Measurements from ENCODE around the gene SMIM36. TPM values are rescaled to one million over a fixed set of nuclear protein-coding genes. Genes with fewer than 3 reads are reported as not detected.

SMIM36 gene
- total and polyA plus RNA-seq, 2 experiments from 2014 or later: not detected

DNA sequence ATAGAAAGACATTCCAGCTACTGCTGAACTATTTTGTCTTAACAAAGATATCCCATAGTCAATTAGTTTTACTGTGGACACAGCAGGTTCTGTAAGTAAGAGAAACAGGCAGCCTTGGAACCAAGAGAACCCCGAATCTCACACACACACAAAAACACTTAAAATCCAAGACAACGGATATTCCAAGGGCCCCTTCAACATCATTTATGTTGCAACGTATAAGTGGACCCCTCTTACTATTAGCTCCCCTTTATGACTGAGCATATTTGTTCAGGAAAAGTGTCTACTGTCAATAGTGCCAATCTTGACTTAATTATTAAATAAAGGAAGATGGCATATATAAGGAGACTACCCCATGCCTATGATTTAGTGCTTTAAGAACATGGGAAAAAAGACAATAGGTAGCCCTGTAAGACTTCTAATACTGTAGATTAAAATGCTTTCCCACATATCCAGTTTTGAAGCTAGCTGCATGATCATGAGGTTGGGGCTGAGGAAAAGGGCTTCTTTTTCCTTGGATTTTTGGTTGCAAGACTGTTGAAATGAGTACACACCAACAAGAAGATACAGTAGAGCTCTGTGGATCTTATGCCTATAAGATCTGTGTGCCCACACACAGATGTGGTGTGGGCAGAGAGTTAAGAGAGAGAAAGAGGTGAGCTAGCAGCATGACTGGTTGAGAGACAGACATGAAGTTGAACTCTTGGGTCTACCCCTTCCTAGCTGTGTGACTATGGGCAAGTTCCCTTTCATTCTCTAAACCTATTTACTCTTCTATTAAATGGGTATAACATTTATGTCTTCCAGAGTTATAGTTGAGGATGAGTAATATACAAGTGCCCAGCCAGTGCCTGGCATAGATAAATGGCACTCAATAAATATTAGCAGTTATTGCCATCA lies 92.6 kb downstream of the SMIM36 start (continued):
- TF ChIP-seq, protein P1, sequence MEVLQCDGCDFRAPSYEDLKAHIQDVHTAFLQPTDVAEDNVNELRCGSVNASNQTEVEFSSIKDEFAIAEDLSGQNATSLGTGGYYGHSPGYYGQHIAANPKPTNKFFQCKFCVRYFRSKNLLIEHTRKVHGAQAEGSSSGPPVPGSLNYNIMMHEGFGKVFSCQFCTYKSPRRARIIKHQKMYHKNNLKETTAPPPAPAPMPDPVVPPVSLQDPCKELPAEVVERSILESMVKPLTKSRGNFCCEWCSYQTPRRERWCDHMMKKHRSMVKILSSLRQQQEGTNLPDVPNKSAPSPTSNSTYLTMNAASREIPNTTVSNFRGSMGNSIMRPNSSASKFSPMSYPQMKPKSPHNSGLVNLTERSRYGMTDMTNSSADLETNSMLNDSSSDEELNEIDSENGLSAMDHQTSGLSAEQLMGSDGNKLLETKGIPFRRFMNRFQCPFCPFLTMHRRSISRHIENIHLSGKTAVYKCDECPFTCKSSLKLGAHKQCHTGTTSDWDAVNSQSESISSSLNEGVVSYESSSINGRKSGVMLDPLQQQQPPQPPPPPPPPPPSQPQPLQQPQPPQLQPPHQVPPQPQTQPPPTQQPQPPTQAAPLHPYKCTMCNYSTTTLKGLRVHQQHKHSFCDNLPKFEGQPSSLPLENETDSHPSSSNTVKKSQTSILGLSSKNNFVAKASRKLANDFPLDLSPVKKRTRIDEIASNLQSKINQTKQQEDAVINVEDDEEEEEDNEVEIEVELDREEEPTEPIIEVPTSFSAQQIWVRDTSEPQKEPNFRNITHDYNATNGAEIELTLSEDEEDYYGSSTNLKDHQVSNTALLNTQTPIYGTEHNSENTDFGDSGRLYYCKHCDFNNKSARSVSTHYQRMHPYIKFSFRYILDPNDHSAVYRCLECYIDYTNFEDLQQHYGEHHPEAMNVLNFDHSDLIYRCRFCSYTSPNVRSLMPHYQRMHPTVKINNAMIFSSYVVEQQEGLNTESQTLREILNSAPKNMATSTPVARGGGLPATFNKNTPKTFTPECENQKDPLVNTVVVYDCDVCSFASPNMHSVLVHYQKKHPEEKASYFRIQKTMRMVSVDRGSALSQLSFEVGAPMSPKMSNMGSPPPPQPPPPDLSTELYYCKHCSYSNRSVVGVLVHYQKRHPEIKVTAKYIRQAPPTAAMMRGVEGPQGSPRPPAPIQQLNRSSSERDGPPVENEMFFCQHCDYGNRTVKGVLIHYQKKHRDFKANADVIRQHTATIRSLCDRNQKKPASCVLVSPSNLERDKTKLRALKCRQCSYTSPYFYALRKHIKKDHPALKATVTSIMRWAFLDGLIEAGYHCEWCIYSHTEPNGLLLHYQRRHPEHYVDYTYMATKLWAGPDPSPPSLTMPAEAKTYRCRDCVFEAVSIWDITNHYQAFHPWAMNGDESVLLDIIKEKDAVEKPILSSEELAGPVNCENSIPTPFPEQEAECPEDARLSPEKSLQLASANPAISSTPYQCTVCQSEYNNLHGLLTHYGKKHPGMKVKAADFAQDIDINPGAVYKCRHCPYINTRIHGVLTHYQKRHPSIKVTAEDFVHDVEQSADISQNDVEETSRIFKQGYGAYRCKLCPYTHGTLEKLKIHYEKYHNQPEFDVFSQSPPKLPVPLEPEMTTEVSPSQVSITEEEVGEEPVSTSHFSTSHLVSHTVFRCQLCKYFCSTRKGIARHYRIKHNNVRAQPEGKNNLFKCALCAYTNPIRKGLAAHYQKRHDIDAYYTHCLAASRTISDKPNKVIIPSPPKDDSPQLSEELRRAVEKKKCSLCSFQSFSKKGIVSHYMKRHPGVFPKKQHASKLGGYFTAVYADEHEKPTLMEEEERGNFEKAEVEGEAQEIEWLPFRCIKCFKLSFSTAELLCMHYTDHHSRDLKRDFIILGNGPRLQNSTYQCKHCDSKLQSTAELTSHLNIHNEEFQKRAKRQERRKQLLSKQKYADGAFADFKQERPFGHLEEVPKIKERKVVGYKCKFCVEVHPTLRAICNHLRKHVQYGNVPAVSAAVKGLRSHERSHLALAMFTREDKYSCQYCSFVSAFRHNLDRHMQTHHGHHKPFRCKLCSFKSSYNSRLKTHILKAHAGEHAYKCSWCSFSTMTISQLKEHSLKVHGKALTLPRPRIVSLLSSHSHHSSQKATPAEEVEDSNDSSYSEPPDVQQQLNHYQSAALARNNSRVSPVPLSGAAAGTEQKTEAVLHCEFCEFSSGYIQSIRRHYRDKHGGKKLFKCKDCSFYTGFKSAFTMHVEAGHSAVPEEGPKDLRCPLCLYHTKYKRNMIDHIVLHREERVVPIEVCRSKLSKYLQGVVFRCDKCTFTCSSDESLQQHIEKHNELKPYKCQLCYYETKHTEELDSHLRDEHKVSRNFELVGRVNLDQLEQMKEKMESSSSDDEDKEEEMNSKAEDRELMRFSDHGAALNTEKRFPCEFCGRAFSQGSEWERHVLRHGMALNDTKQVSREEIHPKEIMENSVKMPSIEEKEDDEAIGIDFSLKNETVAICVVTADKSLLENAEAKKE (CRISPR knock-in tag; IDR thresholded peaks at IDR 0.05): no peak
- TF ChIP-seq, protein P2, sequence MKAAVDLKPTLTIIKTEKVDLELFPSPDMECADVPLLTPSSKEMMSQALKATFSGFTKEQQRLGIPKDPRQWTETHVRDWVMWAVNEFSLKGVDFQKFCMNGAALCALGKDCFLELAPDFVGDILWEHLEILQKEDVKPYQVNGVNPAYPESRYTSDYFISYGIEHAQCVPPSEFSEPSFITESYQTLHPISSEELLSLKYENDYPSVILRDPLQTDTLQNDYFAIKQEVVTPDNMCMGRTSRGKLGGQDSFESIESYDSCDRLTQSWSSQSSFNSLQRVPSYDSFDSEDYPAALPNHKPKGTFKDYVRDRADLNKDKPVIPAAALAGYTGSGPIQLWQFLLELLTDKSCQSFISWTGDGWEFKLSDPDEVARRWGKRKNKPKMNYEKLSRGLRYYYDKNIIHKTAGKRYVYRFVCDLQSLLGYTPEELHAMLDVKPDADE (IDR thresholded peaks at IDR 0.05): no peak
- TF ChIP-seq, protein P3, sequence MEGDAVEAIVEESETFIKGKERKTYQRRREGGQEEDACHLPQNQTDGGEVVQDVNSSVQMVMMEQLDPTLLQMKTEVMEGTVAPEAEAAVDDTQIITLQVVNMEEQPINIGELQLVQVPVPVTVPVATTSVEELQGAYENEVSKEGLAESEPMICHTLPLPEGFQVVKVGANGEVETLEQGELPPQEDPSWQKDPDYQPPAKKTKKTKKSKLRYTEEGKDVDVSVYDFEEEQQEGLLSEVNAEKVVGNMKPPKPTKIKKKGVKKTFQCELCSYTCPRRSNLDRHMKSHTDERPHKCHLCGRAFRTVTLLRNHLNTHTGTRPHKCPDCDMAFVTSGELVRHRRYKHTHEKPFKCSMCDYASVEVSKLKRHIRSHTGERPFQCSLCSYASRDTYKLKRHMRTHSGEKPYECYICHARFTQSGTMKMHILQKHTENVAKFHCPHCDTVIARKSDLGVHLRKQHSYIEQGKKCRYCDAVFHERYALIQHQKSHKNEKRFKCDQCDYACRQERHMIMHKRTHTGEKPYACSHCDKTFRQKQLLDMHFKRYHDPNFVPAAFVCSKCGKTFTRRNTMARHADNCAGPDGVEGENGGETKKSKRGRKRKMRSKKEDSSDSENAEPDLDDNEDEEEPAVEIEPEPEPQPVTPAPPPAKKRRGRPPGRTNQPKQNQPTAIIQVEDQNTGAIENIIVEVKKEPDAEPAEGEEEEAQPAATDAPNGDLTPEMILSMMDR (conservative IDR thresholded peaks at IDR 0.05; ENCODE audit: low read depth in 2 of 2): no peak
- TF ChIP-seq EZH2phosphoT487 (IDR thresholded peaks at IDR 0.05; ENCODE audit: unreplicated experiment): no peak
- no peak for TF ChIP-seq JUNB (IDR thresholded peaks at IDR 0.05; ENCODE audit: unreplicated experiment)
- no peak for TF ChIP-seq NANOG (IDR thresholded peaks at IDR 0.05; ENCODE audit: borderline replicate concordance)
- TF ChIP-seq POLR2AphosphoS5 (IDR thresholded peaks at IDR 0.05; ENCODE audit: low read depth): no peak
- TF ChIP-seq ZNF114 (CRISPR knock-in tag; IDR thresholded peaks at IDR 0.05): no peak
- TF ChIP-seq ZNF331 (CRISPR knock-in tag; IDR thresholded peaks at IDR 0.05; ENCODE audit: low read depth): no peak
